Thyroid gland (tissue), 4 donors: ENCODE results near the gene NDEL1. TPM values are rescaled to one million over a fixed set of nuclear protein-coding genes. Genes with fewer than 3 reads are reported as not detected.

ENCODE experiments used
- DNase-seq, 2 donors: peaks; one replicate each; pipeline ENCODE4 v3.0.0-alpha.2; 2019
- H3K27ac ChIP-seq, 3 donors: fragments of 200-600 bp; sonication (generic); 1 replicate in 2 of 3; 2 replicates in 1 of 3; pipeline ENCODE4 v1.5.1; 2016 to 2019; ENCODE audit warnings: mild to moderate bottlenecking in 1 of 3, moderate library complexity in 1 of 3
- H3K27me3 ChIP-seq: fragments of 200-600 bp; sonication (generic); one replicate; pipeline ENCODE4 v1.5.1; 2019
- H3K36me3 ChIP-seq, 2 donors: fragments of 200-600 bp; sonication (generic); one replicate each; pipeline ENCODE4 v1.5.1; 2016 to 2019
- H3K4me1 ChIP-seq, 2 donors: fragments of 200-600 bp; sonication (generic); one replicate each; pipeline ENCODE4 v1.5.1; 2017 to 2019
- H3K4me3 ChIP-seq, 3 donors: fragments of 200-600 bp; sonication (generic); replicated peaks in 1 of 3; 1 replicate in 2 of 3; 2 replicates in 1 of 3; pipeline ENCODE4 v1.5.1; 2016; ENCODE audit warnings: mild to moderate bottlenecking in 1 of 3
- H3K9me3 ChIP-seq: fragments of 200-600 bp; sonication (generic); one replicate; pipeline ENCODE4 v1.5.1; 2017
- CTCF ChIP-seq, 6 experiments: fragments of 200-600 bp in 3 of 6; fragments of 450-650 bp in 3 of 6; sonication (generic) in 3 of 6; IDR thresholded peaks; one replicate each; pipeline ENCODE4 v1.5.1; 2016 to 2019; ENCODE audit warnings: antibody characterized with exemption in 6 of 6, mild to moderate bottlenecking in 2 of 6, inconsistent platforms in 1 of 6, moderate library complexity in 1 of 6
- POLR2A ChIP-seq, 2 donors: fragments of 450-650 bp; IDR thresholded peaks; one replicate each; pipeline ENCODE4 v1.6.1; 2017; ENCODE audit warnings: antibody characterized with exemption in 2 of 2, mild to moderate bottlenecking in 2 of 2, moderate library complexity in 1 of 2
- WGBS, 2 donors: methylation state at CpG; one replicate each; pipeline ENCODE4 v1.1.5; 2017; 5-methylcytosine and 5-hydroxymethylcytosine counted together
- intact Hi-C: fragments of 100-400 bp; cut with DNase I; formaldehyde crosslinking; loops from one replicate; pipeline ENCODE4 v1.15.1; 2023
- total RNA-seq, 4 donors: library from RNA; depleted of rRNA; stranded (reverse); fragments of >200 nt; gene quantifications; one replicate each; pipeline ENCODE4 v1.2.3, GENCODE V29; 2016

NDEL1 gene
- total RNA-seq, 4 donors from 2014 or later, result 56.0 to 77.7 (median 59.5) TPM

DNA sequence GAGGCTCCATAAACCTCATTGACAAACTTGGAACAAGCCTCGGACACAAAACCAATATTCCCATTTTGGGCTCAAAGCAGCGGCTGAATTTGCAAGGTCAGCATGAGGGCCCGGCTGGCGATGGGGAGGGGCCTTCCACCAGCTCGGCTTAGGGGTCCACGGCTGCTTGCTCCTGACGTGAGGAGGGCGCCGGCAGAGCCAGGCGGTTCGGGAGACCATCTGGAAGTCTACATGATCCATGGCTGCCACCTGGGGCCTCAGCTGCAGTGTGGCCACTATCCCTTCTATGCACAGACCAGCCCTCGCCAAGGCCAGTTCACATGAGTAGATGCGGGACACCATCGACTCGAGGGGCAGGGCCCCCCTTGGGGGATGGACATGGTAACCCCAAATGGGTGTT, 39.1 kb downstream of the NDEL1 start:
- Histone ChIP-seq H3K4me1 (peaks cover 0 to 11% of the 10 kb centered on the region in 2 donors), H3K9me3 (no peaks in the 10 kb centered on the region), H3K27ac (no peak overlapping the region), H3K4me3 (no peak overlapping the region), H3K27me3 (no peaks in the 10 kb centered on the region), H3K36me3 (peaks cover 37 to 44% of the 10 kb centered on the region in 2 donors)
- TF ChIP-seq POLR2A (IDR thresholded peaks at IDR 0.05) (no peak), CTCF (IDR thresholded peaks at IDR 0.05) (no peak)
- 90 to 94% methylated on average over 14 to 15 of the region's 15 CpGs for WGBS, 2 donors
- intact Hi-C loops, result no loop called here
- DNase-seq, result no peak

DNA sequence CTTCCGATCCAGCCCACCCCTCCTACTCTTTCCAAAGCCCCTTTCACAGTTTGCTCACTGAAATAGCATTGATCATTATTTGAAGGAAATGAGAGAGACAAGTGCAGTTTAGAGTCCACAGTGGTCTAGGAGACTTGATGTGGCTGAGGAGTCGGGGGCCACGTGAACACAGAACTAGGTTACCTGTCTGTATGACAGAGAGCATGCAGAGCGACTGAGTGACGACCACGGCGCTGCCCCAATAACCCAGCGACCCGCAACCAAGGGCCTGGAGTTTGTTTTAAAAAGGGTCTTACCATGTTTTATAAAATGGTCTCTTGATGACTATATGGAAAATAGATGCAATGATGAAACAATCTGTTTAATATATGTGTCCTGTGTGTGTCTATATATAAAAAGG, 39.5 kb downstream of the NDEL1 start:
- intact Hi-C loops, result no loop called here
- Histone ChIP-seq H3K36me3 (peaks cover 37 to 48% of the 10 kb centered on the region in 2 donors), H3K27ac (no peak overlapping the region), H3K9me3 (no peaks in the 10 kb centered on the region), H3K4me1 (peaks cover 0 to 10% of the 10 kb centered on the region in 2 donors), H3K27me3 (no peaks in the 10 kb centered on the region), H3K4me3 (no peak overlapping the region)
- WGBS, 2 donors, result 96 to 97% methylated on average over 9 of the region's 9 CpGs
- TF ChIP-seq POLR2A (IDR thresholded peaks at IDR 0.05) (no peak), CTCF (IDR thresholded peaks at IDR 0.05) (no peak)
- DNase-seq, result no peak

DNA sequence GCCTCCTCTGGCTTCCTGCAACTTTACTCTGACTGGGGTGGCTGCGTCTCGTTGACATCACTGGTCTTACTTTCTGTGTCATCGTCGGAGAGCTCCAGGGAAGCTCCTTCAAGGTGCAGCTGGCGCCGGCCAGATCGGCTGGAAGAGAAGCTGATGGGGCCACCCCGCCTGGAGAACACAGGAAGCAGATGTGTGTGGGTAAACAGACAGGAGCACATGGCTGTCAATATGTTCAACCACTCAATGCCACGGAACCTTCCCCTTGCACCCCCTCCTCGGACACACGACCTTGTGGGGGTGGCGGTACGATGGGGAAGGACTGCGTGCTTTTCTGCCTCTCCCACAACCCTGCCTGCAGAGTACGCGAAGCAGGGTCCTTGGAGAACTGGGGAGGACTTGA, 40.1 kb downstream of the NDEL1 start:
- WGBS, 2 donors, result 88% methylated on average over 16 of the region's 16 CpGs
- intact Hi-C loops, result no loop called here

DNA sequence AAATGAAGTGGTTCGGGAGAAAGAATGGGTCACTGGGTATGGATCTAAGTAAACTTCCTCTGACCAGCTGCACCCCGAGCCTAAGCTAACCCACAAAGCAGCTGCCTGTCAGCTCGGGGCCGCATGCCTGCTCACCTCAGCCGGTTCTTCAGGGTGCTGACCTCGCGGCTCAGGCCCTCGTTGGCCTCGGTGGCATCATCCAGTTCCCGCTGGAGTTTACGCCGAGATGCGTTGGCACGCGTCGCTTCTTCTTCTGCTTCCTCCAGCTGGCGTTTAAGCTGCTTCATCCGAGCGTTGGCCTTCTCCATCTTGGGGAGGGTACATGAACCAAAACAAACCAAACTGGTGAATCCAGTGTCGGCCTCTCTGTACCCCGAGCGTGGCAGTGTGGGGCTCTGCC, 41.1 kb downstream of the NDEL1 start:
- intact Hi-C loops, result no loop called here
- 94% methylated on average over 22 of the region's 22 CpGs for WGBS, 2 donors
- no peak overlapping the region for H3K4me3 ChIP-seq
- no peaks in the 10 kb centered on the region for H3K9me3 ChIP-seq
- no peak for DNase-seq
- peaks cover 0 to 3% of the 10 kb centered on the region in 2 donors for H3K4me1 ChIP-seq
- no peak overlapping the region for H3K27ac ChIP-seq
- TF ChIP-seq POLR2A (IDR thresholded peaks at IDR 0.05) (no peak), CTCF (IDR thresholded peaks at IDR 0.05) (no peak)
- H3K27me3 ChIP-seq, result no peaks in the 10 kb centered on the region
- peaks cover 35 to 43% of the 10 kb centered on the region in 2 donors for H3K36me3 ChIP-seq

More for the DNA sequence above, 40.1 kb downstream of the NDEL1 start:
- TF ChIP-seq CTCF (IDR thresholded peaks at IDR 0.05) (no peak), POLR2A (IDR thresholded peaks at IDR 0.05) (no peak)
- DNase-seq, result no peak
- H3K36me3 ChIP-seq, result peaks cover 37 to 49% of the 10 kb centered on the region in 2 donors
- H3K4me3 ChIP-seq, result no peak overlapping the region
- H3K27me3 ChIP-seq, result no peaks in the 10 kb centered on the region
- no peaks in the 10 kb centered on the region for H3K9me3 ChIP-seq
- no peak overlapping the region for H3K27ac ChIP-seq
- H3K4me1 ChIP-seq, result peaks cover 0 to 4% of the 10 kb centered on the region in 2 donors

DNA sequence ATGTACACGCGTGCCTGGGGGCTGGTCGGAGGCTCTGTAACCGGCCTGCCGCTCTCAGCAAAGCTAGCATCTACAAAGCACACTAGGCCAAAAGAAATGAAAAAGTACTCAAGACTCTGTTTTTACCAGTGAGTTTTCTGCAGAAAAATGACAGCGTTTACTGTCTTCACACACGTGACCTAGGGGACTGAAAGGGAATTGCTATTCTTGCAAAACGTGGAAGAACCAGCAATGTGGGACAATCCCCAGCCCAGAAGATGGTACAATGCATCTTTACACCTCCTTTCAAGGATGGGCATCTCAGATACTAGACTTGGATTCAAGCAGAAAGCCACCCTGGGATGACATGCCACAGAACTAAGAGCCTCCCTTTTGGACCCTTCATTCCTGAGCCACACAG, 41.5 kb downstream of the NDEL1 start:
- no peaks in the 10 kb centered on the region for H3K9me3 ChIP-seq
- no peak for TF ChIP-seq CTCF (IDR thresholded peaks at IDR 0.05)
- TF ChIP-seq POLR2A (IDR thresholded peaks at IDR 0.05), result no peak
- no peak overlapping the region for H3K27ac ChIP-seq
- H3K27me3 ChIP-seq, result no peaks in the 10 kb centered on the region
- peaks cover 0 to 3% of the 10 kb centered on the region in 2 donors for H3K4me1 ChIP-seq
- peaks cover 35 to 40% of the 10 kb centered on the region in 2 donors for H3K36me3 ChIP-seq
- DNase-seq, result no peak
- 93 to 98% methylated on average over 7 of the region's 8 CpGs for WGBS, 2 donors
- no peak overlapping the region for H3K4me3 ChIP-seq
- intact Hi-C loops, result no loop called here
